EL (cell line): ENCODE results near the gene AFMID.
"Not testable (repeated sequence)": the region's sequence is repeated elsewhere in the genome, so short reads cannot be mapped to it uniquely, and the experiment has no call there.

Experiments used
- DNase-seq: peaks from one replicate; pipeline ENCODE4 v3.0.0-alpha.2; 2016

Gene AFMID

DNA sequence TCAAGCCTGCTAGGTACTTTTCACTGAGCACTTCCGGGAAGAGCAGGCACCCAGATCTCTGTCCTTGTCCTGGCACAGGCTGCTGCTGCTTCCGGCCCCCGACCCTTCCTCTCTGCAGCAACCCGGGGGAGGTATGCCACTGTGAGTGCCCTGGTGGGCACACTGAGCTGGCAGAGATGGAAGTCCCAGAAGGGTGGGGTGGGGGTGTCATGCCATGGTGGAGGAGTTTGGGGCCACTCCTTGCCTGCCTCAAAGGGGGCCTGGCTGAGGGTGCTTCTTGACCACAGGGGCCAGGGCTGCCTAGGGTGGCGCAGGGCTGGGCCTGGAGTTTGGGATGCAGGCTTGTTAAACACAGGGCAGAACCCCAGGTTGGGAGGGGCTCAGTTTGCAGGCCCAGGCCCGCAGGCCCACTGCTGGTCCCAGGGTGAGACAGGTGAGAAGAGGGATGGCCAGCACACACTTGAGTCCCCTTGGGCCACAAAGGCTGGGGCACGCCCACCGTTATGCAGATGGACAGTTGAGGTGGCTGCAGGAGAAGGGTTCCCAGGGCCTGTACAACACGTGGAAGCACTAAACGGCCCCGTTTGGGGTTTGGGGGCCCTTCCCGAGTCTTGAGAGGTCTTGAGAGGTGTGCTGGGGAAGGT is 53.0 kb downstream of the AFMID start:
- DNase-seq: no peak

DNA sequence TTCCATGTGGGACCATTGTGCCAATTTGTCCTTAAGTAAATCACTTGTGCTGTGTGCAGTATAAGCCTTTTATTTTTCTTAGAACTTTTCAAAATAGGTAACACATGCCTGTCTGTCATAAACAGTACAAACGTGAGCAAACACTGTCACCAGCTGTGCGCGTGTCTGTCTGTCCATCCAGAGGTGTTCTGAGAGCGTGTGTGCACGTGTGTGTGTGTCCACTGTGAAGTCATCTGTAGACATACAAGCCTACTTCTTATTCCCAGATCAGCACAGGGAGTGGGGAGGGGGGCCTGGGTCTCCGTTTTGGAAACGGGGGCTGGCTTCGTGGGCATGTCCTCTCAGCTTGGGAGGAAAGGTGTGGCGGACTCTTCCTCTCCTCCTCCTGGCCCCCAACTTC is 53.7 kb downstream of the AFMID start:
- no peak for DNase-seq

DNA sequence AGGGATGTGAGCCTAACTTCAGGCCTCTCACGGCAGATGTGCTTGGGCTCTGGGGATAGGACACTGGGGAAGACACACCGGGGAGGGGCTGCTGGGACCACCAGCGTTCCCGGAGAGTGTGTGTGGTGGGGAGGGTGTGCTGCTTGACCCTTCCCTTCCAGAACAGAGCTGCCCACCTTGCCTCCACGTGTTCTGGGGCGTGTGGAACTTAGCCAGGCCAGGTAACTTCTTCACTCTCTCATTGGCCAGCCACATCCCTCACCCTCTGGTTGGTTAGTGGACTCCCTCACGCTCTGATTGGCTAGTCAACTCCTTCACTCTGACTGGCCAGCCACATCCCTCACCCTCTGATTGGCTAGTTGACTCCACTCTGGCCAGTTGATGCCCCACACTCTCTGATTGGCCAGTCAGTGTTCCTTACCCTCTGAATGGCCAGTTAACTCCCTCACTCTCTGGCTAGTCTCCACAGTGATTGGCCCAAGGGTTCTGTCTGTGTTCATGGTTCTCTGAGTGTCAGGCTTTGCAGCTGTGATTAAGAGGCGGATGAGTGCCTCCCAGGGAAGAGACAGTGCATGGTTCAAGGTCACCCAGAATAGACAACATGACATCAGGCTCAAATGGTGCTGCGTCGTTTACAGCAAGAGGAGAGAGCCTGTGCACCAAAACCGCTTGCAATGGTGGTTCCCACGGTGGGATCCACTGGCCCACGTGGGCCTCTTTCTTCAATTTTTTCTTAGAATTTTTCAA is 54.3 kb downstream of the AFMID start:
- peak; percentile 50 for DNase-seq

DNA sequence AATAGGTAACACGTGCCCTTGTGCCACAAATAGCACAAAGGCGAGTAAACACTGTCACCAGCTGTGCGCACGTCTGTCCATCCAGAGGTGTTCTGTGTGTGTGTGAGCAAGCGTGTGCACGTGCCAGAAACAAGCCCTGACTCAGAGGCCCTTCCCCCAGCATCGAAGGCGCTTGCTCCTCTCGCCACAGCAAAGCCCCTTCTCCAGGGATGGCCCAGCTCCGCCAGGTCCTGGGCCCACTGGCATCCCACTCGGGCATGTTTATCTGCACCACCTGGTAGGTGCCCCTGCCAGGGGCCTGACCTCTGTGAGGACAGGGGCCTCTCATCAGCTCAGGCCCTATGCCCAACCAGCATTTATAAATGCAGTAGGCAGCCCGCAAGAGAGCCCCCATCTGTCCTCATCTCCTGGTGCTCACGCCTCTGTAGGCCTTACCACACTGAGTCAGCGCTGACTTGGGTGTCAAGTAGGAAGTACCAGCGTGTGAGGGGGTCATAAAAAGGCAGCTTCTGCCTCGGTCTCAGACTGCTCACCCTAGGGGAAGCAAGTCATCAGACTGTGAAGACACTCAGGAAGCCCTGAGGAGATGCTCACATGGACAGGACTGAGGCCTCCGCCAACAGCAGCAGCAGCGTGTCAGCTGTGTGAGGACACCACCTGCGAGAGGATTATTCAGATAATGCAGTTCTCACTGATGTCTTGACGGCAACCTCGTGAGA is 55.0 kb downstream of the AFMID start:
- peak; percentile 47 for DNase-seq

DNA sequence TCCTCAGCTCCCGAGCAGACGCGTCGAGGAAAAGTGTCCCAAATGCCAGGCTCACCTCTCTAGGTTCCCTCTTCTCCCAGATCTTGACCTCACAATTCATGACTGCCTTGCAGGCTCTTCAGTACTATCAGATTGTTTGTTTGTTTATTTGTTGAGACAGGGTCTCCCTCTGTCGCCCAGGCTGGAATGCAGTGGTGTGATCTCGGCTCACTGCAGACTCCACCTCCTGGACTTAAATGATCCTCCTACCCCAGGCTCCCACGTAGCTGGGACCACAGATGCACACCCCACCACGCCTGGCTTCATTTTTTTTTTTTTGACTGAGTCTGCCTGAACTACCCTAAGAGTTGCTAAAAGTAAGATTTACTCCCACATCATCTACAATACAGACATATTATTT is 60.1 kb downstream of the AFMID start:
- DNase-seq: no peak

DNA sequence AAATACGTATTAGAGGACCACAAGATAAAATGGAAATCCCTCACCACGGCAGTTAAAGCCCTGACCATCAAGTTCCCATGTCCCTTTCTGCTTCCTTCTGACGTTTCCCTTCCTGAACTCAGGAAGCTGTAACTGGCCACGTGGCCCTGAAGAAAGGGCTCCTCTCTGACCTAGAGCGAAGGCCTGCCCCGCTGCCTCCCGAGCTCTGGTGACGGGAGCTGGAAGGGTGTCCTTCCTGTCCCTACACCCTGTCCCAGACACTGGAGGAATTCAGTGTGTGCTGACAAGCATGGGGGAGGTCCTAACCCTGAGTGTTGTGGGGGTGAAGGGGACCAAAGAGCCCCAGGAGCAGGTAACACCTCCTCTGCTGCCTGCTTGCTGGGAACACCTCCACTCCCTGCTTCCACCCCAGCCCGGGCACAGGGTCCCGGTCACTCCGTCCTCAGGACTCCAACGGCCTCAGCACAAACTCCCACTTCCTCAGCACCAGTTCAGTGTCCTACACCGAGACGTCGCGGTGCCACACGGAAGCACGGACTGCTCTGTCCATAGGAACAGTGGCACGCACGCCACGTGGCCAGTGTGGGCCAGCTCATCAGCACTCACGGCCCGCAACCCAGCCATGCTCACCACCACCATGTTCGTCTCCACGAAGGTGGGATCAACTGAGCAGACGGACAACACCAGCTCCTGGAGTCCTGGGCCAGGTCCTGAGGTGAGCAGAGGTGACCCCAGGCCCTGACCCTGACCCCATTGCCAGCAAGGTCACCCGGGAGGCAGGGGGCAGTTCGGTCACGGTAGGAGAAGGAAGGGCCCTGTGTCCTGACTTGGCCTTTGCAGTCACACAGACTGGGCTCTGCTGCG is 61.1 kb downstream of the AFMID start:
- DNase-seq: no peak

DNA sequence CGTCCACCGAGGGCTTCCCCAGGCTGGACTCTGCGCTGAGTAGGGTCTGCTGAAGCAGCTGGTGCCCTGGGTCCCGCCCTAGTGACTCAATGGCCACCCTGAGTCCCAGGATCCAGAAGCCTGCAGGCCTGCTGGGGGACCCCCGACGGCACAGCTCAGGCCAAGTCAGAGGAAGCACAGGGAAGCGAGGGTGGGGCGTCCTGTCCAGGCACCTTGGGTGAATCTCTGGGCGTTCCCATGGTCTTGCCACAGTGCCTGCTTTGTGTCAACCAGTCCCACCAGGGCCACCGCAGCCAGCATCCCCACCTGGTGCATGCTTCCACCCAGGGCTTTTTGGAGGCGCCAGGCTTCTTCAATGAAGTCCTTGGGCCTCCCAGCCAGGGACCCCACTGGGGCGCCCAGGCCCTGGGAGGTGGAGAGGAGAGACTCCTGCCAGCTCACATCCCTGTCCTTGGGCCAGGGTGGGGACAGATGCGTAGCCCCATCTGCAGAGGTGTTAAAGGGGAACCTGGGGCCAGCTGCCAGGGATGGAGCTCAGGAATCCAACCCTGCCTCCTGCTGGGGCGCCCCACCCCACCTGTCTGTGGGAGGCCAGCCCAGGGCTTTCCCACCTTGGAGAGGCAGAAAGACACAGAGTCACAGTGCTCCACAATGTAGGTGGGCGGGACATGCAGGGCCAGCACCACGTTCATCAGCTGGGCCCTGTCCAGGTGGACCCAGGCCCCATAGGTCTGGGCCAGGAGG is 62.1 kb downstream of the AFMID start:
- DNase-seq: no peak

DNA sequence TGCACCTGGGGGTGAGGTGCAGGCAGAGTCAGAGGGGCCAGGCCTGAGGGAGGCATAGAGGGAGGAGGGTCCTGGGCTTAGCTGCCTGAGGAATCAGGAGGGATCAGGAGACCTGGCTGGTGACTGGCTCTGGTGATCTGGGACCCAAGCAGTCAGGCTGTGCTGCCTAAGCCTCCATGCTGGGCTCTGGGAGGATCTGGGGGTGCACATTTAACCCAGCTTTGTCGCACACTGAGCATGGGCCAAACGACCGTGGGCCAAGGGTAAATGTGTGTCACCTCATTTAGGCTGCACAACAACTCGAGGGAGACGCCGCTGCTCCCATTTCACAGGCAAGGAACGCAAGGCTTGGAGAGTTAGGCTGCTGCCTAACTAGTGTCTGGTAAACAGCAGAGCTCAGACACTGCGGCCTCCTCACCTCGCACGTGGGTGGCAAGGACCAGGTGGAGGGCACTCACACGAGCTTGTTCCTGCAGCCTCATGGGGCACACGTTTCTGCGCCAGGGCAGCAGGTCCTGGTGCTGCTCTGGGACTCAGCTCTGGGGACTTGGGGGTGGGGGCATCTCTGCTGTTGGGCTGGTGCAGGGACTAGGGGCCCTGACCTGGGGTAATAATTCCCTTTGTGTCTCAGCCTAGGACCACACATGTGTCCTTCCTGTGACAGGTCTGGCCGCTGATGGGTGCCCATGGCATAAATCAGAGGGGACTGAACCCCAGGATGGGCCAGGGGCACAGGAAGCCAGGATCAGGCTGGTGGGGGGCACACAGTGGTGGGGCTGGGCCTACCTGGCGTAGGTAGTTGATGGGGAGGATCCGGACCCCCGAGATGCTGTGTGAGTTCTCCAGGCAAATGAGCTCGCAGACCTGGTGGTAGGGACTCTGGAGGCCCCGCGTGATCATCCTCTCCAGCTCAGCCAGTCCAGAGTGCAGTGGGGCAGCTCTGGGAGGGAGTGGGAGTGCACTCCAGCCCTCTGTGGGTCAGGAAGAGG is 63.0 kb downstream of the AFMID start:
- no peak for DNase-seq

DNA sequence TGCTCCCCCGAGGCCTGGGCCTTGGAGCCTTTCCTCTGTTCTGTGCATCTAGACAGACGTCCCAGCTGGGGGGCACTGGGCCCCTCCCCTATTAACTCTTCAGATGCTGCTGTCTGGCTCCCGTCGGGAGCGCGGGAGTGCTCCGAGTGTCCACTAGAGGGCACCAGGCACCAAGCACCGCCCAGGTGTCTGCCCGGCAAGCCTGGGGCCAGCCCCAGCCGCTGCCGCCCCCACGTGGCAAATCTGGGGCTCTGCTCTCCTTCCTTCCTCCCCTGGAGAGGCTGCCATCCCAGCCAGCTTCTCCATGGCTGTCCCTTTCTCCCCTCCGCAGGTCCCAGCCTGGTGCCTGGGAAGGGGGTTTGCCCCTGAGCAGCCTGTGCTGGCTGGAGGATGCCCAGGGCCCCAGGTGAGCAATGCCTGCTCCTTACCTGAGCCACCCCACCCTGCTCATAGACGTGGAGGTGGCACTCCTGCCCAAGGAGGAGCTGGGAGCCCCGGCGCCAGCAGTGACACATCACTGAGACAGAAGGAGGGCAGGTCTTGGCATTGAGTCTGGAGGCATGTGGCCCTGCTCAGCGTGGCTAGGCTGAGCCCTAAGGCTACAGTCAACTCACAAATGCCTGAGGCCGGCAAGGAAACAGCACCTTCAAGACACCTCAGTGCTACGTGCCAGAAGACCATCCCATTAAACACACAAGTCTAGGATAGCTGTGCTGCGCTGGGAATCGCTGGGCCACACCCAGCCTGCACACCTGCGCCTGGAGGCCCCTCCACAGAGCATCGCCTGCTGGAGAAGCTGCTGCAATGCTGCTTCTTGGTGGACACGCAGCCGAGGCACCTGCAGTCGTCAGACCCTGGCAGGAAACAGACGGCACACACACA is 64.0 kb downstream of the AFMID start:
- DNase-seq: peak; percentile 83

DNA sequence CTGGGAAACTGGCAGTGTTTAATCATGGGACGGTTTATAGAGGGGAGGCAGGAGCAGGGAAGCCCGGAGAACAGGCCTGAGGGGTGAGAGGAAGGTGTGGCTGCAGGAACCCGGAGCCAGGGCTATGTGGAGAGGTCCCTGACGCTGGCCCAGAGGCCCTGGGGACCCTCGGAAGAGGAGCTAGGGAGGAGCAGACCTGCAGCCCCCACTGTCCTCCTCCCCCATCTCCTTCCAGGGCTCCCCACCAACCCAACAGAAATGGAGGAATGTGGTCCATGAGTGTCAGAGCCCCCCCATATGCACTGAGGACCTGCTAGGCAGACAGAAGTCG is 64.6 kb downstream of the AFMID start:
- no peak for DNase-seq

DNA sequence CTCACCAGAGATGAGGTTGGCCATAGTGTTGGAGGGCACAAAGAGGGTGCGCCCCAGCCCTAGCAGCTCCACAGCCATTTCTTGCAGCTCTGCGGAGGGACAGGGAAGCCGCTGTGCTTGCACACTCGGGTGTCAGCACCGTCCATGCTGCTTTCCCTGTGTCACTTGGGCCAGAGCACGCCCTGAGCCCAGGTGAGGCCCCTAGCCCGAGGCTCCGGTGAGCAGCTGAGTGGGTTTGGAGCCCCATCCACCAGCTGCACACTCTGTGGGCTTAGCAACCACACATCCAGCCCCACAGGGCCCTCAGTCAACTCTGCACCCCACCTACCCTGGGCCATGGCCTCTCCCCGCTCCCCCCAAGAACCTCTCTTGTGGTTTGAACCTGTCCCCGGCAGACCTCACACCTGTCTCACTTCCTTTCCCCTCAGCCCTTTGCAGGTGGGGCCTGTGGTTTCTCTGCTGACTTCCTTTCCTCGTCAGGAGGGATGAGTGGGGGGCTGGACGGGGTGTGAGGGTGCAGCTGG is 65.0 kb downstream of the AFMID start:
- DNase-seq: no peak

DNA sequence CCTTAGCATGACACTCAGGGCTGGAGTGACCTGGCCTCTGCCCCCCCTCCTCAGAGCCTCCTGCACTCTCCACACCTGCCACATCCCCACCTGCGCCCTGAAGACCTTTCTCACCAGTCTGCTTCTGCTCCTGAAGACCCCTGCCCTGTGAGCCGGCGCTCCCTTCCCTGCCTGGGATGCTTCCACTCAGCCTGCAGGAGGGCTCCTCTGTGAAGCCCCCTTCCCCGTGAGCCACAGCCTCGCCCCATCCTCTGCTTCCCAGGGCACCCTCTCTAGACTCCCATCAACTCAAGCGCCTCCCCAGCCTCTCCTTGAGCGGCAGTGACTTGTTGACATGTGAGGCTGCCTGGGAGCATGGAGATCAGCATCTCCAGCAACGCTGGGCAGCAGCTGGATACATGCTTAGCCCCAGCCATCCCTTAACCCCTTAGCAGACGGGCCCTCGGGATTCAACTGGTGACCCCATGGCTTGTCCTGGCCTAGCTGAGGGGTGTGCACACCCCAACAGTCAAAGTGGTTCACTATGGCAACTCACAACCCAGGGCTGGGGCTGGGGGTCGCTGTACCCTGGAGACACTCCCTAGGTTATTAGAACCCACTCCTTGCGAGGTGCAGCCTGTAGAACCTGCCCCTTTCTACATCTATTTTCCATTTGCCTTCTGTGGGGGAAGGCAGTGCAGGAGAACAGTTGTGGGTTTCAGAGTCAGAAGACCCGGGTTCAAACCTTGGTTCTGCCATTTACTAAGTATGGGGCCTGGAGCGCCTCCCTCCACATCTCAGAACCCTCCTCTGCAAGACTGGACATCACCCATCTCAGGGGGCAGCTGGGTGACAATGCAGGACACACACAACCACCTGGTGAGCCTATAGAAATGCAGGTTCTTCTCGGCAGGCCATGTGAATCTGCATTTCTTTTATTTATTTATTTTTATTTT is 65.8 kb downstream of the AFMID start:
- DNase-seq: no peak

DNA sequence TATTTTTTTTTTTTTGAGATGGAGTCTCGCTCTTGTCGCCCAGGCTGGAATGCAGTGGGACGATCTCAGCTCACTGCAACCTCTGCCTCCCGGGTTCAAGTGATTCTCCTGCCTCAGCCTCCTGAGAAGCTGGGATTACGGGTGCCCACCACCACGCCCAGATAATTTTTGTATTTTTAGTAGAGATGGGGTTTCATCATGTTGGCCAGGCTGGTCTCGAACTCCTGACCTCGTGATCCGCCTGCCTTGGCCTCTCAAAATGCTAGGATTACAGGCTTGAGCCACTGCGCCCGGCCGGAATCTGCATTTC is 66.4 kb downstream of the AFMID start:
- DNase-seq: not testable (repeated sequence)

DNA sequence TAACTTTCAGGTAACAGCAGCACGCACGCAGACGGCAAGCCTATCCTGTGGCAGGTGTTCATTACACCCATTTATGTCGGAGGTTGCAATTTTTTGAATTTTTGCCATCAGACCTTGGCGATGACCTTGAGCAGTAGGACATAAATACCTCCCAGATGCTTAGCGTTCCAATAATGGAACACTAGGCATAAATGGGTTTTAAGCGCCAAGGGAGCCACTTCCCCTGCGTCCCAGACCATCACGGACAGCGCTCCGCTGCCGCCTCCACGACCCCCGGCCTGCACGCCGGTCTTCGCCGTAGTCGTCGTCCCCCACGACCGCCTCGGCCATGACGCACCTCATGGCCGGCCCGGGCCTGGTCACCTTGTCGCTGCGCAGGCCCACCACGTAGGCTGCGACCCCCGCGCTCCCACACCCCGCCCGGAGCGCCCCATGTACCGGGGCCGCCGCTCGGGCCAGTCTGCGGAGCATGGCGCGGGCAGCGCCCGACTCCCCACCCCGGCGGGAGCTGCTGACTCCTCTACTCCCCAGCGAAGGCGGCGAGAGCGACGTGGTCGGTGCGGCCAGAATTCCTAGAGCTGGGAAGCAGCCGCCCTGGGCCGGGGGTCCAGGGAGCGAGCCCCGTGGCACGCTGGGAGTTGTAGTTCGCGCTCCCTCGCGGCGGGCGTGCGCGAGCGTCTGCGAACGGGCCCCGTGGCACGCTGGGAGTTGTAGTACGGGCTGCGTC is 66.9 kb downstream of the AFMID start:
- DNase-seq: peak; percentile 78

DNA sequence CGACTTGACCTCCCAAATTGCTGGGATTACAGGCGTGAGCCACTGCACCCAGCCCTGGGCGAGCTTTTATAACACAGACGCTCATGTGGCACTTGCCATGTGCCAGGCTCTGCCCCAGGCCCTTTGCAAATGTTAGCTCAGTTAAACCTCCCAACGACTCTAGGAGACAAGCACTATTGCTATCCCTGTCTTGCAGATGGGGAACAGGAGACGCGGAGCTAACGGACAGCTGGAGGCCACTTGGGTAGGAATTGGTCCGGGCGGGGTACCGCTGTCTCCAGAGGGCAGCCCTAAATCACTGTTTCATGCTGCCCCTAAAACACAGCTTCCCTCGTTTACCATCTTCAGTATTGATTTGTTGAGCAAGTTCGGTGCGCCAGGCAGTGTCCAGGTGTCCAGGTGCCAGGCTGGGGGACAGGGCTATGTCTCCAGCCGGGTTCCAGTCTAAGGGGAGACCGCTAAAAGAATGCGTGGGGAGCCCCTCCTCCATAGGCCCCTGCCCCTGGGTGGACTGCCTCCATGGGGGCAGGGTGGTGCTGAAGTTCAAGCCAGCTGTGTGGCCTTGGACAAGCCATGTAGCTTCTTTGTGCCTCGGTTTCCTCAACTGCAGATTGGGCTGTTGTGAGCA is 68.0 kb downstream of the AFMID start:
- DNase-seq: no peak

DNA sequence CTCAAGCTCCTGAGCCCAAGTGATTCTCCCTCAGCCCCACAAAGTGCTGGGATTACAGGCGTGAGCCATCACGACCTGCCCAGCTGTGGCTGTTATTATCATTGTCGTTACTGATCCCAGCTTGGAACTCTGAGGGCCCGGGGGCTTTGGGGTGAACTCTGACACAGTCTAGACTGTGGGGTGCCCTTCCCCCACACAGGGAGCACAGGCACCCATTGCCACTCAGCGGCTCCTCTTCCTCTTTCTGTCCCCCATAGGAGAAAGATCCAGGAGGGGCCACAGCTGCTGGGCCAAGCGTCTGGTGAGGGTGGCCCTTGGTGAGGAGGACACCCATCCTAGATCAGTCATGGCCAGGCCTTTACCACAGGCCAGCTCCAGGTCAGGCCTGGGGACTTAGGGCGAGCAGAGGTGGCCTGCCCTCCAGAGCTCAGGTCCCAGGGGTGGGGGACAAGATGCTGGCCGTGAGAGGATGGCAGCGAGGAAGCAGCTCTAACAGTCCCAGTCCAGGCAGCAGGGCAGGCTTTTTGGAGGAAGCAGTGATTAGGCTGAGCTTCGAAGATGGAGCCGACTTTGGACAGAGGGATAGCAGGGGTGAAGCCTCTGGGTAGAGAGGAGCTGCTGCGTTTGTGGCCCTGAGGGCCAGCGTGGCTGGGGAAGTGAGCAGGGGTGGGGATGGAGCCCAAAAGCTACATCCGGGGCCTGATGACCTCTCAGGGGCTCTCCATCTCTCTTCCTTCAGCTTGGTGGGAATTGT is 69.0 kb downstream of the AFMID start:
- DNase-seq: no peak
